ENCODE data around the gene ANKRD13B.

DNA sequence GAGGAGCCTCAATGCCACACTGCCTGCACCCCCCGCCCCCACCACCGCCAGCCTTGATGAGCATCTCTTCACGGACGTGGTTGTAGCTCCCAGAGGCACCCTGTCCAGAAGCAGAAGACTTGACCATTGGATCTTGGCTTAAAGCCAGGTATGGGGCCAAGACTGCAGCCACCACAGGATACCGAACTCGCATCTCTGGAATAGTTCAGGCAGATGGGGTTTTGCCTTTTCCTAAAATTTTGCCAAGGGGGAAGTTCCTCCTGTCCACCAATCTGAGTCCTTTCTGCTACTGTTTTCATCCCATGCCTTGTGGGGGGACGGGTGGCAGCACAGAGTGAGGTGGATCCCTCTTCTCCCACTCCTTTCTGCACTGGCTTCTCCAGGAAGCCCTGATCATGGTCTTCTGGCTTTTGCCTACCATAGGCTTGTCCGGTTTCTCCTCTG lies 28.8 kb downstream of the ANKRD13B start:
- TF ChIP-seq CTCF (IDR thresholded peaks at IDR 0.05; ENCODE audit: low read depth, low read length): no peak
- TF ChIP-seq EZH2phosphoT487 (IDR thresholded peaks at IDR 0.05; ENCODE audit: low read depth): no peak
